Spinal cord (tissue), 10 donors: Measurements from ENCODE around the gene CLDN8. TPM values are rescaled to one million over a fixed set of nuclear protein-coding genes. Genes with fewer than 3 reads are reported as not detected.

Source experiments
- DNase-seq, 6 donors: peaks; one replicate each; pipeline versions ENCODE4 v3.0.0 to v3.0.0-alpha.2; 2013 to 2015; ENCODE audit warnings: low spot score in 6 of 6, low read depth in 4 of 6
- H3K27ac ChIP-seq: one replicate; pipeline ENCODE4 v1.5.1; 2013; ENCODE audit warnings: low read depth, low read length, control low read depth
- H3K27me3 ChIP-seq: one replicate; pipeline ENCODE4 v1.6.1; 2013; ENCODE audit warnings: low read length; ENCODE audit not compliant: control insufficient read depth, insufficient read depth
- H3K36me3 ChIP-seq: one replicate; pipeline ENCODE4 v1.6.1; 2013; ENCODE audit warnings: low read length; ENCODE audit not compliant: control insufficient read depth, insufficient read depth
- H3K4me1 ChIP-seq: one replicate; pipeline ENCODE4 v1.6.1; 2013; ENCODE audit warnings: low read length; ENCODE audit not compliant: control insufficient read depth, insufficient read depth
- H3K4me3 ChIP-seq: one replicate; pipeline ENCODE4 v1.5.1; 2013; ENCODE audit warnings: low read depth, low read length, control low read depth
- H3K9me3 ChIP-seq: one replicate; pipeline ENCODE4 v1.6.1; 2013; ENCODE audit warnings: low read length; ENCODE audit not compliant: control insufficient read depth, insufficient read depth
- WGBS: methylation state at CpG from one replicate; pipeline ENCODE4 v1.1.5; 2013; ENCODE audit warnings: missing lambda C conversion rate; ENCODE audit not compliant: insufficient coverage; 5-methylcytosine and 5-hydroxymethylcytosine counted together
- polyA plus RNA-seq, 2 donors: library from polyadenylated mRNA; unstranded; fragments of 120-200 nt; gene quantifications; one replicate each; pipeline ENCODE4 v1.2.1, GENCODE V29; 2013; ENCODE audit not compliant: insufficient read length in 2 of 2
- total RNA-seq, 2 donors: library from RNA; depleted of rRNA in 1 of 2; stranded (reverse); fragments of 120-200 nt in 1 of 2; fragments of >200 nt in 1 of 2; gene quantifications; one replicate each; pipeline versions ENCODE4 v1.2.3 to v1.2.4, GENCODE V29; 2013 to 2014
- donor health status: healthy.

Gene CLDN8
- total and polyA plus RNA-seq, 4 donors: 0.11 to 0.20 TPM; not detected in 2

DNA sequence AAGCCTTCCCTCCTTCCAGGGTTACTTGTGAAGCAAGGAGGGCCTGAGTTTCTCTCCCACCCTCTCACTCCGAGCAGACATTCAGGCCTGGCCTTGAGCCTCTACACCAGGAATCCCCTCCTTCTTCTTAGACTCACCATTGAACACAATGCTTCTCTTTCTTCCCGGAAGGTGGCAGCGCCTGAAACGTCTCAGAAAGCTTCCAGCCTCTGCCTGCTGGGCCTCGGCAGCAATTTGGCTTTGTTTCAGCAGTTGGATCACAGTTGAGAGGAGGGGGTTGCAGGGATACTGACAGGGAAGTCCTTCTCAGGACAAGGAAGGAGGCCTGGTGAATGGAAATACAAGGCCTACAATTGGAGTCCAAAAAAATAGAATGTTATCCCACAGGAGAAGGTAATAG lies 6.3 kb downstream of the CLDN8 start:
- no peaks in the 10 kb centered on the region for H3K4me1 ChIP-seq
- no peaks in the 10 kb centered on the region for H3K9me3 ChIP-seq
- peak in 2 of 6 donors; percentile 44 to 58 for DNase-seq
- H3K4me3 ChIP-seq: no peak overlapping the region
- H3K27ac ChIP-seq: no peak overlapping the region
- no peaks in the 10 kb centered on the region for H3K36me3 ChIP-seq
- WGBS: 11% methylated on average over 4 of the region's 5 CpGs
- no peaks in the 10 kb centered on the region for H3K27me3 ChIP-seq

- Histone ChIP-seq H3K36me3 (no peaks in the 10 kb centered on the region), H3K4me3 (no peak overlapping the region), H3K27me3 (no peaks in the 10 kb centered on the region), H3K27ac (no peak overlapping the region), H3K4me1 (no peaks in the 10 kb centered on the region), H3K9me3 (no peaks in the 10 kb centered on the region)
- no peak for DNase-seq
- no CpG with 5 or more reads among the region's 1 CpG for WGBS
Observed at GRCh38 chr21:30207252-30207579, 8.7 kb downstream of the CLDN8 start.

- no peak overlapping the region for H3K27ac ChIP-seq
- no CpG with 5 or more reads among the region's 7 CpGs for WGBS
Observed at GRCh38 chr21:30206551-30207251, 9.2 kb downstream of the CLDN8 start.

GRCh38 chr21:30200000-30200399 lies 15.9 kb downstream of the CLDN8 start:
- Histone ChIP-seq H3K4me1 (no peaks in the 10 kb centered on the region), H3K4me3 (no peak overlapping the region), H3K27me3 (no peaks in the 10 kb centered on the region), H3K9me3 (no peaks in the 10 kb centered on the region), H3K27ac (no peak overlapping the region), H3K36me3 (no peaks in the 10 kb centered on the region)
- peak in 1 of 6 donors; percentile 7 for DNase-seq
- no CpG with 5 or more reads among the region's 2 CpGs for WGBS

More at GRCh38 chr21:30206551-30207251, 9.2 kb downstream of the CLDN8 start:
- Histone ChIP-seq H3K36me3 (no peaks in the 10 kb centered on the region), H3K4me3 (no peak overlapping the region), H3K9me3 (no peaks in the 10 kb centered on the region), H3K4me1 (no peaks in the 10 kb centered on the region), H3K27me3 (no peaks in the 10 kb centered on the region)
- no peak for DNase-seq

DNA sequence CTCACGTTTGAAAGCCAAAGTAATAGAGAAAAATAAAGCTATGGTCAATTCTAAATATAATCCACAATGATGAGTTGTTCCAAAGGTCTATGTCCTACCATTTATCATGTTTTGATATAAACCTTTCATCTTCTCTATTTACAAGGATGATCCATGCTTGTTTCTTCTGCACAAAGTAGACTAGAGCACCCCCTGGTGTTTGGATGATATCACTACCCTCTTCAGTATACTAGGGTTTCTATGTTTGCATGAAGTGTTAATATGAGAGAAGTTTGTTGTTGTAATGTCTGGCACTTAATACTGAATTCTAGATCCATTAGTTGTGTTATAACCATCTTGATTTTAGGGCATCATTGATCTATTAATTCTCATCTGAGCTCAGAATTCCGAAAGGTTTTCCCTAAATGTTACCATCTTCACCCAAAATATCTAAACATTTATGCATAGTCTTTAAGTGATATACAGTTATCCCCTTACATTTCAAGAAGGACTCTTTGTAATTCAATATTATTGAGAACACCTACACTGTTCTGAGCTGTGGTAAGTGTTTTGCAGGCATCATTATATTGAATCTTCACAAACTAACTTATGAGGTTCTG lies 21.1 kb downstream of the CLDN8 start:
- no peaks in the 10 kb centered on the region for H3K4me1 ChIP-seq
- H3K27me3 ChIP-seq: no peaks in the 10 kb centered on the region
- no peak overlapping the region for H3K27ac ChIP-seq
- H3K9me3 ChIP-seq: no peaks in the 10 kb centered on the region
- no CpG with 5 or more reads among the region's 2 CpGs for WGBS
- DNase-seq: peak in 5 of 6 donors; percentile 6 to 70 (median 12)
- no peaks in the 10 kb centered on the region for H3K36me3 ChIP-seq
- no peak overlapping the region for H3K4me3 ChIP-seq

DNA sequence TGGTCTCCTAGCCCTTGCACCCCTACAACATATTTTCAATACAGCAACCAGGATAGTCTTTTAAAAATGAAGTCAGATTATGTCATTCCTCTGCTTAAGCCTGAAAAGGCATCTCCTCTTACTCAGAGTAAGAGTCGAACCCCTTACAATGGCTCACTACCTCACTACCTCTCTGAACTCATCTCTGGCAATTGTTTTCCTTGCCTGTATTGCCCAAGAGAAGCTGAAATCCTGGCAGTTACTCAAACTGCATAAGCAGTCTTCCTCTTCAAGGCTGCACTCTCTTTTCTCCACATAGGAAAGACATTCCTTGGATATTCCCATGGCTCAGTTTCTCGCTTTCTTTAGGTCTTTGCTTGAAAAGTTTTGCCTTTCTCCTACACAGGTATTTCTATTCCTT lies 22.7 kb downstream of the CLDN8 start:
- Histone ChIP-seq H3K36me3 (no peaks in the 10 kb centered on the region), H3K4me3 (no peak overlapping the region), H3K27me3 (no peaks in the 10 kb centered on the region), H3K9me3 (no peaks in the 10 kb centered on the region), H3K4me1 (no peaks in the 10 kb centered on the region), H3K27ac (no peak overlapping the region)
- WGBS: 92% methylated on average over 1 of the region's 2 CpGs
- no peak for DNase-seq

GRCh38 chr21:30190554-30190953 lies 25.3 kb downstream of the CLDN8 start:
- Histone ChIP-seq H3K9me3 (no peaks in the 10 kb centered on the region), H3K27ac (no peak overlapping the region), H3K36me3 (no peaks in the 10 kb centered on the region), H3K27me3 (no peaks in the 10 kb centered on the region), H3K4me1 (no peaks in the 10 kb centered on the region), H3K4me3 (no peak overlapping the region)
- DNase-seq: no peak
- 91% methylated on average over 5 of the region's 7 CpGs for WGBS

DNA sequence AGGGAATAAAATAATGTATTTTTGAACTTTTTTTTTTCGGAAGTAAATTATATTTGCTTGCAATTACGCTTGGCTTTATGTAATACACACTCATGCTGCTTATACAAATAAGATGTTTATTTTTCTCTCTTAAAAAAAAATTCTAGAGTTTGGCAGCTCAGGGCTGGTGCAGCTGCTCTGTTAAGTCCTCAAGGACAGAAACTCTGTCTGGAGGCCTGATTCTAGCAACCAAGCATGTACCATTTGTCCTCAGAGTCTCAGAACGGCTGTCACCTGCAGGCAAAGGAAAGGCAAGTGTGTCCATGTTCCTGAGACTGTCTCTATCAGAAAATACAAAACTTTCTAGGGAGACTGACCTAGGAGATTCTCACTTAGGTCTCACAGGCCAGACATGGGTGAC lies 26.1 kb downstream of the CLDN8 start:
- Histone ChIP-seq H3K36me3 (no peaks in the 10 kb centered on the region), H3K9me3 (no peaks in the 10 kb centered on the region), H3K27ac (no peak overlapping the region), H3K4me1 (no peaks in the 10 kb centered on the region), H3K27me3 (no peaks in the 10 kb centered on the region), H3K4me3 (no peak overlapping the region)
- 71% methylated on average over 1 of the region's 3 CpGs for WGBS
- DNase-seq: no peak

- WGBS: 100% methylated on average over 1 of the region's 2 CpGs
- Histone ChIP-seq H3K36me3 (no peaks in the 10 kb centered on the region), H3K4me3 (no peak overlapping the region)
Observed at GRCh38 chr21:30186242-30186641, 29.7 kb downstream of the CLDN8 start.

DNA sequence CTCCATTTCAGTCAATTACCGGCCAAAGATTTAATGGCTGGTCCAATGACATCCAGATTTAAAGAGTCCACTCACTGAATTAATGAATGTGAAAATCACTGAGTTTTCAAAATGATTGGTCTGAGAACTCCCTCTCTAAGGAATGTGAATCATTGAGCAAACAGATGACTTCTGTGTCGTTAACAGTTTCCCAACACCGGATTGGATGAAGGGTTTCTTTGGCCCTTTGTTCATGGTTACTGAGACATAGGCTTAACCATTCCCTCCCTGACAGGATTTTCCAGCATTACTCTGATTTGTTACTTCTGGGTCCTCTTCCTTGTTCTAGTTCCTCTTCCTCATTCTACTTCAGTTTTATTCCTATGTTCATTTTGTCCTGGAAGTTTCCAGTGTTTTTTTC lies 47.8 kb downstream of the CLDN8 start:
- no peaks in the 10 kb centered on the region for H3K27me3 ChIP-seq
- 63% methylated on average over 2 of the region's 3 CpGs for WGBS

More at GRCh38 chr21:30186242-30186641, 29.7 kb downstream of the CLDN8 start:
- H3K27ac ChIP-seq: no peak overlapping the region
- no peaks in the 10 kb centered on the region for H3K4me1 ChIP-seq
- no peaks in the 10 kb centered on the region for H3K27me3 ChIP-seq
- no peak for DNase-seq
- no peaks in the 10 kb centered on the region for H3K9me3 ChIP-seq

More for the DNA sequence above, 47.8 kb downstream of the CLDN8 start:
- DNase-seq: no peak
- no peak overlapping the region for H3K27ac ChIP-seq
- no peaks in the 10 kb centered on the region for H3K36me3 ChIP-seq
- peaks cover 2% of the 10 kb centered on the region for H3K9me3 ChIP-seq
- H3K4me1 ChIP-seq: no peaks in the 10 kb centered on the region
- no peak overlapping the region for H3K4me3 ChIP-seq
